WTC11 (cell line): ENCODE results near the gene KPNA3. TPM values are rescaled to one million over a fixed set of nuclear protein-coding genes. Genes with fewer than 3 reads are reported as not detected.

Source experiments
- ATAC-seq: fragments of 200-7000 bp; cut with Tn5 transposase; 2 replicates; pipeline ENCODE4 v1.10.0; 2021; ENCODE audit warnings: mild to moderate bottlenecking, moderate library complexity
- CTCF ChIA-PET: fragments of 300-600 bp; sonication (Branson Sonifier 250); formaldehyde crosslinking; loops from one replicate; lab custom pipeline; 2021; ENCODE audit warnings: antibody characterized with exemption; lab: Charles Lee
- POLR2A ChIA-PET: fragments of 350-600 bp; sonication (Branson Sonifier 250); formaldehyde crosslinking; loops from one replicate; lab custom pipeline; 2021; ENCODE audit warnings: antibody characterized with exemption; lab: Charles Lee
- DNase-seq: peaks from one replicate; pipeline ENCODE4 v3.0.0; 2021; ENCODE audit warnings: low spot score
- H3K27ac Mint-ChIP-seq: 2 replicates; pipeline ENCODE4 v1.8.0; 2021; ENCODE audit warnings: mixed read lengths
- H3K27me3 Mint-ChIP-seq: 2 replicates; pipeline ENCODE4 v1.8.0; 2021; ENCODE audit warnings: low read depth, mild to moderate bottlenecking, moderate library complexity, mixed read lengths
- H3K36me3 Mint-ChIP-seq: 2 replicates; pipeline ENCODE4 v1.8.0; 2021; ENCODE audit warnings: mixed read lengths
- H3K4me1 Mint-ChIP-seq: 2 replicates; pipeline ENCODE4 v1.8.0; 2022; ENCODE audit warnings: mixed read lengths
- H3K4me3 Mint-ChIP-seq: 2 replicates; pipeline ENCODE4 v1.8.0; 2021; ENCODE audit warnings: mild to moderate bottlenecking, moderate library complexity, mixed read lengths
- H3K9me3 Mint-ChIP-seq: 2 replicates; pipeline ENCODE4 v1.8.0; 2021; ENCODE audit warnings: mixed read lengths
- CBFB ChIP-seq: sonication (generic); formaldehyde crosslinking; IDR thresholded peaks from 2 replicates; pipeline ENCODE4 v1.8.1; 2022; ENCODE audit warnings: mild to moderate bottlenecking, low read depth, missing genetic modification reagents
- FOXP1 ChIP-seq: sonication (generic); formaldehyde crosslinking; IDR thresholded peaks from 2 replicates; pipeline ENCODE4 v1.8.0; 2022; ENCODE audit warnings: missing genetic modification reagents, mild to moderate bottlenecking, moderate library complexity, borderline replicate concordance
- GTF2I ChIP-seq: fragments of 250-450 bp; sonication (Bioruptor Pico); conservative IDR thresholded peaks from 2 replicates; pipeline ENCODE4 v1.4.0; 2021; ENCODE audit warnings: mild to moderate bottlenecking
- NFATC4 ChIP-seq: fragments of 250-450 bp; sonication (Bioruptor Pico); IDR thresholded peaks from 2 replicates; pipeline ENCODE4 v1.9.0; 2021; ENCODE audit warnings: mild to moderate bottlenecking
- NFE2L1 ChIP-seq: sonication (generic); formaldehyde crosslinking; IDR thresholded peaks from 2 replicates; pipeline ENCODE4 v1.8.1; 2023; ENCODE audit warnings: missing genetic modification reagents
- NR1H2 ChIP-seq: sonication (generic); formaldehyde crosslinking; IDR thresholded peaks from 2 replicates; pipeline ENCODE4 v1.9.0; 2021; ENCODE audit warnings: mild to moderate bottlenecking, moderate library complexity, missing genetic modification reagents
- OVOL2 ChIP-seq: fragments of 250-450 bp; sonication (Bioruptor Pico); IDR thresholded peaks from 2 replicates; pipeline ENCODE4 v1.9.0; 2021; ENCODE audit warnings: mild to moderate bottlenecking, borderline replicate concordance
- SMAD3 ChIP-seq: sonication (generic); formaldehyde crosslinking; IDR thresholded peaks from 2 replicates; pipeline ENCODE4 v1.8.0; 2022; ENCODE audit warnings: missing genetic modification reagents, mild to moderate bottlenecking, borderline replicate concordance
- TEAD4 ChIP-seq: sonication (generic); formaldehyde crosslinking; IDR thresholded peaks from 2 replicates; pipeline ENCODE4 v1.8.0; 2022; ENCODE audit warnings: mild to moderate bottlenecking, missing genetic modification reagents
- ZNF416 ChIP-seq: fragments of 250-450 bp; sonication (Bioruptor Pico); IDR thresholded peaks from 2 replicates; pipeline ENCODE4 v1.9.0; 2021; ENCODE audit warnings: mild to moderate bottlenecking, inconsistent platforms
- total RNA-seq: library from RNA; stranded (reverse); gene quantifications from 3 replicates; pipeline ENCODE4 v1.2.3, GENCODE V29; 2021
- TF ChIP-seq, protein P1 (sequence below): sonication (generic); formaldehyde crosslinking; IDR thresholded peaks from 2 replicates; pipeline ENCODE4 v1.8.0; 2022; ENCODE audit warnings: mild to moderate bottlenecking, missing genetic modification reagents
- TF ChIP-seq, protein P2 (sequence below): sonication (generic); formaldehyde crosslinking; IDR thresholded peaks from 2 replicates; pipeline ENCODE4 v1.8.0; 2023; ENCODE audit warnings: mild to moderate bottlenecking, missing genetic modification reagents
- TF ChIP-seq, protein P3 (sequence below): sonication (generic); formaldehyde crosslinking; IDR thresholded peaks from 2 replicates; pipeline ENCODE4 v1.8.1; 2022; ENCODE audit warnings: low read depth, mild to moderate bottlenecking, moderate library complexity, missing genetic modification reagents, borderline replicate concordance
- TF ChIP-seq, protein P4 (sequence below): fragments of 250-450 bp; sonication (Bioruptor Pico); IDR thresholded peaks from 2 replicates; pipeline ENCODE4 v1.9.0; 2021; ENCODE audit warnings: moderate library complexity, mild to moderate bottlenecking, inconsistent platforms, borderline replicate concordance
- TF ChIP-seq, protein P5 (sequence below): sonication (generic); formaldehyde crosslinking; IDR thresholded peaks from 2 replicates; pipeline ENCODE4 v1.8.0; 2022; ENCODE audit warnings: mild to moderate bottlenecking, missing genetic modification reagents
- TF ChIP-seq, protein P6 (sequence below): sonication (generic); formaldehyde crosslinking; IDR thresholded peaks from 2 replicates; pipeline ENCODE4 v1.8.1; 2023; ENCODE audit warnings: mild to moderate bottlenecking, missing genetic modification reagents, moderate library complexity
- TF ChIP-seq, protein P7 (sequence below): sonication (generic); formaldehyde crosslinking; IDR thresholded peaks from 2 replicates; pipeline ENCODE4 v1.8.1; 2023; ENCODE audit warnings: mild to moderate bottlenecking, missing genetic modification reagents
- TF ChIP-seq, protein P8 (sequence below): sonication (generic); formaldehyde crosslinking; conservative IDR thresholded peaks from 2 replicates; pipeline ENCODE4 v1.8.1; 2023; ENCODE audit warnings: mild to moderate bottlenecking, low read depth, missing genetic modification reagents, moderate library complexity
- TF ChIP-seq, protein P9 (sequence below): sonication (generic); formaldehyde crosslinking; IDR thresholded peaks from 2 replicates; pipeline ENCODE4 v1.8.1; 2023; ENCODE audit warnings: mild to moderate bottlenecking, moderate library complexity, missing genetic modification reagents

KPNA3 gene
- total RNA-seq, 1 experiment from 2014 or later = 44.4 TPM

DNA sequence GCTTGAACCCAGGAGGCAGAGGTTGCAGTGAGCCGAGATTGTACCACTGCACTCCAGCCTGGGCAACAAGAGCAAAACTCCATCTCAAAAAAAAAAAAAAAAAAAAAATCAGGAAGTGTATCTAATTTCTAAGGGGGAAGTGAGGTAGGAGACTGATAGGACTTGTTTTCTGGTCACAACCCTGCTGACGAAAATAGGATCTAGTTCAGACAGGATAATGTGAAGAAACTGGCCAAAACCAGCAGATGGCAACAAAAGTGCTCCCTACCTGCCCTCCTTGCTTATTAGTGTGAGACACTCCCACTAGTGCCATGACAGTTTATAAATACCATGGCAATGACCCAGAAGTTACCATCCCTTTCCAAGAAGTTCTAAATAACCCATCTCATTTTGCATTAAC lies 36.0 kb upstream of the KPNA3 start (continued):
- TF ChIP-seq ZNF416 (no peak), FOXP1 (CRISPR knock-in tag) (no peak)

DNA sequence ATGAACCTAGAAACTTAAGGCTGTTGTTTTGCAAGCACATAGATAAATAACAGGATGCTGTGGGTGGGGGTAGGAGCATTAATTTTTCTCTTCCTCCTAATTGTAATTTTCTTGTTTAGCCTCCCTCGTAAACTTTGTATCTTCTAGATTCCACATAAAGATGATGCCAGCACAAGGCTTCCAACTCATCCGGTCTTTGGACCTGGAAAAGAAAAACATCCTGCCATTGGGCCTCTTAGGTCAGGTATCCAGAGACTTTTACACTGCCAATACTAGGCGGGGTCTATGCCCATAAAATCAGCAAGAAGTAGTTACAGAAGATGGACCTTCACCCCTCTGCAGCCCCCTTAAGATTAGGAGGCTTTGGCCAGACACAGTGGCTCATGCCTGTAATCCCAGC lies 35.4 kb upstream of the KPNA3 start:
- CTCF ChIA-PET = no interaction called here
- no peak overlapping the region for H3K4me3 Mint-ChIP-seq
- ATAC-seq (no peak), DNase-seq (no peak)
- no peak for TF ChIP-seq TEAD4 (CRISPR knock-in tag)
- TF ChIP-seq, protein P1, sequence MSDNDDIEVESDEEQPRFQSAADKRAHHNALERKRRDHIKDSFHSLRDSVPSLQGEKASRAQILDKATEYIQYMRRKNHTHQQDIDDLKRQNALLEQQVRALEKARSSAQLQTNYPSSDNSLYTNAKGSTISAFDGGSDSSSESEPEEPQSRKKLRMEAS (CRISPR knock-in tag) = no peak
- TF ChIP-seq, protein P2, sequence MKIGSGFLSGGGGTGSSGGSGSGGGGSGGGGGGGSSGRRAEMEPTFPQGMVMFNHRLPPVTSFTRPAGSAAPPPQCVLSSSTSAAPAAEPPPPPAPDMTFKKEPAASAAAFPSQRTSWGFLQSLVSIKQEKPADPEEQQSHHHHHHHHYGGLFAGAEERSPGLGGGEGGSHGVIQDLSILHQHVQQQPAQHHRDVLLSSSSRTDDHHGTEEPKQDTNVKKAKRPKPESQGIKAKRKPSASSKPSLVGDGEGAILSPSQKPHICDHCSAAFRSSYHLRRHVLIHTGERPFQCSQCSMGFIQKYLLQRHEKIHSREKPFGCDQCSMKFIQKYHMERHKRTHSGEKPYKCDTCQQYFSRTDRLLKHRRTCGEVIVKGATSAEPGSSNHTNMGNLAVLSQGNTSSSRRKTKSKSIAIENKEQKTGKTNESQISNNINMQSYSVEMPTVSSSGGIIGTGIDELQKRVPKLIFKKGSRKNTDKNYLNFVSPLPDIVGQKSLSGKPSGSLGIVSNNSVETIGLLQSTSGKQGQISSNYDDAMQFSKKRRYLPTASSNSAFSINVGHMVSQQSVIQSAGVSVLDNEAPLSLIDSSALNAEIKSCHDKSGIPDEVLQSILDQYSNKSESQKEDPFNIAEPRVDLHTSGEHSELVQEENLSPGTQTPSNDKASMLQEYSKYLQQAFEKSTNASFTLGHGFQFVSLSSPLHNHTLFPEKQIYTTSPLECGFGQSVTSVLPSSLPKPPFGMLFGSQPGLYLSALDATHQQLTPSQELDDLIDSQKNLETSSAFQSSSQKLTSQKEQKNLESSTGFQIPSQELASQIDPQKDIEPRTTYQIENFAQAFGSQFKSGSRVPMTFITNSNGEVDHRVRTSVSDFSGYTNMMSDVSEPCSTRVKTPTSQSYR = no peak
- TF ChIP-seq, protein P3, sequence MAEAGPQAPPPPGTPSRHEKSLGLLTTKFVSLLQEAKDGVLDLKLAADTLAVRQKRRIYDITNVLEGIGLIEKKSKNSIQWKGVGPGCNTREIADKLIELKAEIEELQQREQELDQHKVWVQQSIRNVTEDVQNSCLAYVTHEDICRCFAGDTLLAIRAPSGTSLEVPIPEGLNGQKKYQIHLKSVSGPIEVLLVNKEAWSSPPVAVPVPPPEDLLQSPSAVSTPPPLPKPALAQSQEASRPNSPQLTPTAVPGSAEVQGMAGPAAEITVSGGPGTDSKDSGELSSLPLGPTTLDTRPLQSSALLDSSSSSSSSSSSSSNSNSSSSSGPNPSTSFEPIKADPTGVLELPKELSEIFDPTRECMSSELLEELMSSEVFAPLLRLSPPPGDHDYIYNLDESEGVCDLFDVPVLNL (CRISPR knock-in tag) = no peak
- TF ChIP-seq NFE2L1 (CRISPR knock-in tag) = no peak
- no peak for TF ChIP-seq NFATC4 (CRISPR knock-in tag)
- TF ChIP-seq SMAD3 = no peak
- TF ChIP-seq, protein P4, sequence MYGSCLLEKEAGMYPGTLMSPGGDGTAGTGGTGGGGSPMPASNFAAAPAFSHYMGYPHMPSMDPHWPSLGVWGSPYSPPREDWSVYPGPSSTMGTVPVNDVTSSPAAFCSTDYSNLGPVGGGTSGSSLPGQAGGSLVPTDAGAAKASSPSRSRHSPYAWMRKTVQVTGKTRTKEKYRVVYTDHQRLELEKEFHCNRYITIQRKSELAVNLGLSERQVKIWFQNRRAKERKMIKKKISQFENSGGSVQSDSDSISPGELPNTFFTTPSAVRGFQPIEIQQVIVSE = no peak
- TF ChIP-seq, protein P5, sequence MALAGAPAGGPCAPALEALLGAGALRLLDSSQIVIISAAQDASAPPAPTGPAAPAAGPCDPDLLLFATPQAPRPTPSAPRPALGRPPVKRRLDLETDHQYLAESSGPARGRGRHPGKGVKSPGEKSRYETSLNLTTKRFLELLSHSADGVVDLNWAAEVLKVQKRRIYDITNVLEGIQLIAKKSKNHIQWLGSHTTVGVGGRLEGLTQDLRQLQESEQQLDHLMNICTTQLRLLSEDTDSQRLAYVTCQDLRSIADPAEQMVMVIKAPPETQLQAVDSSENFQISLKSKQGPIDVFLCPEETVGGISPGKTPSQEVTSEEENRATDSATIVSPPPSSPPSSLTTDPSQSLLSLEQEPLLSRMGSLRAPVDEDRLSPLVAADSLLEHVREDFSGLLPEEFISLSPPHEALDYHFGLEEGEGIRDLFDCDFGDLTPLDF (CRISPR knock-in tag) = no peak
- TF ChIP-seq, protein P6, sequence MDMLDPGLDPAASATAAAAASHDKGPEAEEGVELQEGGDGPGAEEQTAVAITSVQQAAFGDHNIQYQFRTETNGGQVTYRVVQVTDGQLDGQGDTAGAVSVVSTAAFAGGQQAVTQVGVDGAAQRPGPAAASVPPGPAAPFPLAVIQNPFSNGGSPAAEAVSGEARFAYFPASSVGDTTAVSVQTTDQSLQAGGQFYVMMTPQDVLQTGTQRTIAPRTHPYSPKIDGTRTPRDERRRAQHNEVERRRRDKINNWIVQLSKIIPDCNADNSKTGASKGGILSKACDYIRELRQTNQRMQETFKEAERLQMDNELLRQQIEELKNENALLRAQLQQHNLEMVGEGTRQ (CRISPR knock-in tag) = no peak
- TF ChIP-seq NR1H2 (CRISPR knock-in tag) = no peak
- H3K4me1 Mint-ChIP-seq = no peaks in the 10 kb centered on the region
- H3K9me3 Mint-ChIP-seq = peaks cover 7% of the 10 kb centered on the region
- peaks cover 3% of the 10 kb centered on the region; the same call in 1 of the 2 replicates for H3K36me3 Mint-ChIP-seq
- no peaks in the 10 kb centered on the region for H3K27me3 Mint-ChIP-seq
- H3K27ac Mint-ChIP-seq = no peak overlapping the region
- POLR2A ChIA-PET = no interaction called here

DNA sequence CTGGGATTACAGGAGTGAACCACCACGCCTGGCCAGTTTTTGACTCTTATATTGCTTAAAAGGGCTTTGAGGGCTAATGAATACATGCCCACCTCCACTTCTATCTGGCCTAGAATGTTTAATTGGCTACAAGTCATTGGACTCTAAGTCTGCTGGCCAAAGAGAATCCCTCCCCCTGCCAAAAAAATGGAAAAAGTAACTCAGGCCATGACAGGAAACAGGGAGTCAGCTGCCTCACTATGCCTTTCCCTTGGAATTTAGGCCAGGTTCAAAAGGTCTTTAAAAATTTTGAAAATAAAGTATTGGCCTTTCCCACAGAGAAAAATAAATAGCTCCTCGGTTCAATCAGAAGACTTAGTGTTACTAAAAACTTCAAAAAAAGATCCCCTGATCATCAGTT lies 34.9 kb upstream of the KPNA3 start:
- no peaks in the 10 kb centered on the region for H3K4me1 Mint-ChIP-seq
- no peak overlapping the region for H3K4me3 Mint-ChIP-seq
- peaks cover 7% of the 10 kb centered on the region for H3K9me3 Mint-ChIP-seq
- no peaks in the 10 kb centered on the region for H3K27me3 Mint-ChIP-seq
- POLR2A ChIA-PET = interaction anchor here (0.6 kb wide), 1 partner anchor 25 kb away, joined by 3 read pairs; no protein-coding TSS in a partner anchor
- DNase-seq (no peak), ATAC-seq (no peak)
- H3K36me3 Mint-ChIP-seq = peaks cover 3% of the 10 kb centered on the region; the same call in 1 of the 2 replicates
- CTCF ChIA-PET = interaction anchor here (0.7 kb wide), 1 partner anchor 42 kb away, joined by 3 read pairs; no protein-coding TSS in a partner anchor
- H3K27ac Mint-ChIP-seq = no peak overlapping the region
- TF ChIP-seq, protein P7, sequence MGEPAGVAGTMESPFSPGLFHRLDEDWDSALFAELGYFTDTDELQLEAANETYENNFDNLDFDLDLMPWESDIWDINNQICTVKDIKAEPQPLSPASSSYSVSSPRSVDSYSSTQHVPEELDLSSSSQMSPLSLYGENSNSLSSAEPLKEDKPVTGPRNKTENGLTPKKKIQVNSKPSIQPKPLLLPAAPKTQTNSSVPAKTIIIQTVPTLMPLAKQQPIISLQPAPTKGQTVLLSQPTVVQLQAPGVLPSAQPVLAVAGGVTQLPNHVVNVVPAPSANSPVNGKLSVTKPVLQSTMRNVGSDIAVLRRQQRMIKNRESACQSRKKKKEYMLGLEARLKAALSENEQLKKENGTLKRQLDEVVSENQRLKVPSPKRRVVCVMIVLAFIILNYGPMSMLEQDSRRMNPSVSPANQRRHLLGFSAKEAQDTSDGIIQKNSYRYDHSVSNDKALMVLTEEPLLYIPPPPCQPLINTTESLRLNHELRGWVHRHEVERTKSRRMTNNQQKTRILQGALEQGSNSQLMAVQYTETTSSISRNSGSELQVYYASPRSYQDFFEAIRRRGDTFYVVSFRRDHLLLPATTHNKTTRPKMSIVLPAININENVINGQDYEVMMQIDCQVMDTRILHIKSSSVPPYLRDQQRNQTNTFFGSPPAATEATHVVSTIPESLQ (CRISPR knock-in tag) = no peak
- TF ChIP-seq GTF2I (CRISPR knock-in tag) (no peak), OVOL2 (CRISPR knock-in tag) (no peak), ZNF416 (no peak), CBFB (CRISPR knock-in tag) (no peak)
- TF ChIP-seq, protein P8, sequence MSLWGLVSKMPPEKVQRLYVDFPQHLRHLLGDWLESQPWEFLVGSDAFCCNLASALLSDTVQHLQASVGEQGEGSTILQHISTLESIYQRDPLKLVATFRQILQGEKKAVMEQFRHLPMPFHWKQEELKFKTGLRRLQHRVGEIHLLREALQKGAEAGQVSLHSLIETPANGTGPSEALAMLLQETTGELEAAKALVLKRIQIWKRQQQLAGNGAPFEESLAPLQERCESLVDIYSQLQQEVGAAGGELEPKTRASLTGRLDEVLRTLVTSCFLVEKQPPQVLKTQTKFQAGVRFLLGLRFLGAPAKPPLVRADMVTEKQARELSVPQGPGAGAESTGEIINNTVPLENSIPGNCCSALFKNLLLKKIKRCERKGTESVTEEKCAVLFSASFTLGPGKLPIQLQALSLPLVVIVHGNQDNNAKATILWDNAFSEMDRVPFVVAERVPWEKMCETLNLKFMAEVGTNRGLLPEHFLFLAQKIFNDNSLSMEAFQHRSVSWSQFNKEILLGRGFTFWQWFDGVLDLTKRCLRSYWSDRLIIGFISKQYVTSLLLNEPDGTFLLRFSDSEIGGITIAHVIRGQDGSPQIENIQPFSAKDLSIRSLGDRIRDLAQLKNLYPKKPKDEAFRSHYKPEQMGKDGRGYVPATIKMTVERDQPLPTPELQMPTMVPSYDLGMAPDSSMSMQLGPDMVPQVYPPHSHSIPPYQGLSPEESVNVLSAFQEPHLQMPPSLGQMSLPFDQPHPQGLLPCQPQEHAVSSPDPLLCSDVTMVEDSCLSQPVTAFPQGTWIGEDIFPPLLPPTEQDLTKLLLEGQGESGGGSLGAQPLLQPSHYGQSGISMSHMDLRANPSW (CRISPR knock-in tag) = no peak
- TF ChIP-seq, protein P9, sequence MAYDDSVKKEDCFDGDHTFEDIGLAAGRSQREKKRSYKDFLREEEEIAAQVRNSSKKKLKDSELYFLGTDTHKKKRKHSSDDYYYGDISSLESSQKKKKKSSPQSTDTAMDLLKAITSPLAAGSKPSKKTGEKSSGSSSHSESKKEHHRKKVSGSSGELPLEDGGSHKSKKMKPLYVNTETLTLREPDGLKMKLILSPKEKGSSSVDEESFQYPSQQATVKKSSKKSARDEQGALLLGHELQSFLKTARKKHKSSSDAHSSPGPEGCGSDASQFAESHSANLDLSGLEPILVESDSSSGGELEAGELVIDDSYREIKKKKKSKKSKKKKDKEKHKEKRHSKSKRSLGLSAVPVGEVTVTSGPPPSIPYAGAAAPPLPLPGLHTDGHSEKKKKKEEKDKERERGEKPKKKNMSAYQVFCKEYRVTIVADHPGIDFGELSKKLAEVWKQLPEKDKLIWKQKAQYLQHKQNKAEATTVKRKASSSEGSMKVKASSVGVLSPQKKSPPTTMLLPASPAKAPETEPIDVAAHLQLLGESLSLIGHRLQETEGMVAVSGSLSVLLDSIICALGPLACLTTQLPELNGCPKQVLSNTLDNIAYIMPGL (CRISPR knock-in tag) = no peak
